ENCODE data around the gene EVI2A.

DNA sequence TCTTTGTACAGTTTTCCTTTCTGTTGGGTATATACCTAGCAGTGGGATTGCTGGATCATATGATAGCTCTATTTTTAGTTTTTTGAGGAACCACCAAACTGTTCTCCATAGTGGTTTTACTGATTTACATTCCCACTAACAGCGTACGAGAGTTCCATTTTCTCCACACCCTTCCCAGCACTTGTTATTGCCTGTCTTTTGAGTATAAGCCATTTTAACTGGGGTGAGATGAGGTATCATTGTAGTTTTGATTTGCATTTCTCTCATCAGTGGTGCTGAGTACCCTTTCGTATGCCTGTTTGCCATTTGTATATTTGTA lies 6.7 kb downstream of the EVI2A start:
- TF ChIP-seq EZH2 (IDR thresholded peaks at IDR 0.05; ENCODE audit: low read depth, unreplicated experiment) (no peak), CTCF (conservative IDR thresholded peaks at IDR 0.05; ENCODE audit: low read depth in 2 of 2) (no peak), POLR2AphosphoS5 (IDR thresholded peaks at IDR 0.05; ENCODE audit: low read depth) (no peak)

All from GM23338 (cell line).